ENCODE measurements around the gene LRP8.
A peak's percentile ranks its signal among the peaks of the same experiment; 100 is the strongest.

Gene LRP8

DNA sequence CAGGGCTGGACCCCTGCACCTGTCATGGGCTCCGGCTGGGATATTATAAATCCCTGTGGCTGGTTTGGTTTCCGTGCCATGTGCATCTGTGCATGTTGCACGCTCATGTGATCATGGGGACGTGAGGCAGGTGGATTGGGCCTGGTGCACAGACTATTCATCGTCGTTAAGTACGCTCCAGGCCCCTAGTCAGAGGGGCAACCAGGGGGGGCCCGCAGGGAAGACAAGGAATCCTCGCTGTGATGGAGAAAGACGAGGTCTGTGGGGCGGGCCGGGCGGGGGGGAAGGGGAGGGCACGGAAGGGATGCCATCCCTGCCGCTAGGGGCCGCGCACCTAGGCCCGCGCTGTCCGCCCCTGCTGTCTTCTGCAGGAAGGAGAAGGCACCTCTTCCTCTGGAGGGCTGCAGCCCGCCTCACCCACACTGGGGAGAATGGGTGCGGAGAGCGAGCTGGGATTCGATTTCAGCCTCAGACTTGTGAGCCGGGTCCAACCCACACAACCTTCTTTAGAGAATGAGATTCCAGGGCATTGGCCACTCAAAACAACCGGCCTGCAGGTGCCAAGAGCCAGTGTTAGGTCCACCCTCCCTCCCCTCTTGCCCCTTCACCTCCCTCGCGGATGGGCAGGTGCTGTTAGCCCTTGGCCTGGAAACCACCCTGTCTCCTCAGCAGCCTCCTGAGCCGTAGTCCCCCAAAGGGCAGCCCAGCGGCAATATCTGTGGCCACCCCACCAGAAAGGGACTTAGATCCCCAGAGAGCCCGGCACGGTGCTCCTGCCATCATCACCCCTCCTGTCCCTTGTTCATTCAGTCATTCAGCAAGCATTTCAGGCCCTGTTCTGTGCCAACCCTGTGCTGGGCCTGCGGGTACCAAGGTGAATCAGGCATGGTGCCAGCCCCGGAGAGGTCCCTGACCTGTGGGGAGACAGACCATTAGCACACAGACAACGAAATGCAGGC is 950 bp upstream of the LRP8 start:
- DNase-seq (ENCODE audit: low read depth) = no peak
- peak overlapping the region; percentile 56 for H3K4me3 ChIP-seq (ENCODE audit: low read depth, low read length)

DNA sequence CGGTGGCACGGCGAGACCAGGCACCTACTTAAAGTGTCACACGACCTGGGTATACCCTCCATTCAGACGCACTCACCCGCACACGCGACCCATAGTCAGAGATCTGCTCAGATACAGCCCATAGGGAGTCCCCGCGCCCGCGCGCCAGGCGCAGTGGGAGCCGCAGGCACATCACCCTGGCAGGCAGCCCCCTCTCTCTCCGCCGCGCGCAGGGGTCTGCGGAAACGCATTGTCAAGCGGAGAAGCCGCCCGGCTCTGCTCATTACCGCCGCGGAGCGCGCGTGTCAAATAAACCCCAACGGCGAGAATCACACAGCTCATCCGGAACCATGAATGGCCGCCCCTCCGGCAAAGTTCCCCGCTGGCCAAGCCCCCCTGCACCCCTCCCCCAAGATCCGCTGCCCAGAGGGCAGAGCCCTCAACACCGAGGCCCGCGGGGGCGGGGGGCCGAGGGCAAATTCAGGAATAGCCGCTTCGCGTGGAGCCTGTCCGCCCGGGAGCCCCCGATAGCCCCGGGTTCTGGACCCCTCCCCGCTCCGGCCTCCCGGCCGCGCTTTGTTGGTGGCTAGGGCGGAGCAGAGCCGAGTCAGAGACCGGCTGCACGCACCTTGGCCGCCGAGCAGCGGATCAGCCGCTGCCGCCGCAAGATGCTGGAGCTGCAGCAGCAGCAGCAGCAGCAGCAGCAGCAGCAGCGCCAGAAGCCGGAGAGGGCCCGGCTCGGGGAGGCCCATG is 522 bp downstream of the LRP8 start:
- peak; percentile 33 for DNase-seq (ENCODE audit: low read depth)
- H3K4me3 ChIP-seq (ENCODE audit: low read depth, low read length) = peak overlapping the region; percentile 75
- TF ChIP-seq, protein P1, sequence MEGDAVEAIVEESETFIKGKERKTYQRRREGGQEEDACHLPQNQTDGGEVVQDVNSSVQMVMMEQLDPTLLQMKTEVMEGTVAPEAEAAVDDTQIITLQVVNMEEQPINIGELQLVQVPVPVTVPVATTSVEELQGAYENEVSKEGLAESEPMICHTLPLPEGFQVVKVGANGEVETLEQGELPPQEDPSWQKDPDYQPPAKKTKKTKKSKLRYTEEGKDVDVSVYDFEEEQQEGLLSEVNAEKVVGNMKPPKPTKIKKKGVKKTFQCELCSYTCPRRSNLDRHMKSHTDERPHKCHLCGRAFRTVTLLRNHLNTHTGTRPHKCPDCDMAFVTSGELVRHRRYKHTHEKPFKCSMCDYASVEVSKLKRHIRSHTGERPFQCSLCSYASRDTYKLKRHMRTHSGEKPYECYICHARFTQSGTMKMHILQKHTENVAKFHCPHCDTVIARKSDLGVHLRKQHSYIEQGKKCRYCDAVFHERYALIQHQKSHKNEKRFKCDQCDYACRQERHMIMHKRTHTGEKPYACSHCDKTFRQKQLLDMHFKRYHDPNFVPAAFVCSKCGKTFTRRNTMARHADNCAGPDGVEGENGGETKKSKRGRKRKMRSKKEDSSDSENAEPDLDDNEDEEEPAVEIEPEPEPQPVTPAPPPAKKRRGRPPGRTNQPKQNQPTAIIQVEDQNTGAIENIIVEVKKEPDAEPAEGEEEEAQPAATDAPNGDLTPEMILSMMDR (conservative IDR thresholded peaks at IDR 0.05; ENCODE audit: low read depth, low read length) = no peak

More for the DNA sequence above, 950 bp upstream of the LRP8 start:
- TF ChIP-seq, protein P1 (conservative IDR thresholded peaks at IDR 0.05; ENCODE audit: low read depth, low read length) = peak; percentile 20

DNA sequence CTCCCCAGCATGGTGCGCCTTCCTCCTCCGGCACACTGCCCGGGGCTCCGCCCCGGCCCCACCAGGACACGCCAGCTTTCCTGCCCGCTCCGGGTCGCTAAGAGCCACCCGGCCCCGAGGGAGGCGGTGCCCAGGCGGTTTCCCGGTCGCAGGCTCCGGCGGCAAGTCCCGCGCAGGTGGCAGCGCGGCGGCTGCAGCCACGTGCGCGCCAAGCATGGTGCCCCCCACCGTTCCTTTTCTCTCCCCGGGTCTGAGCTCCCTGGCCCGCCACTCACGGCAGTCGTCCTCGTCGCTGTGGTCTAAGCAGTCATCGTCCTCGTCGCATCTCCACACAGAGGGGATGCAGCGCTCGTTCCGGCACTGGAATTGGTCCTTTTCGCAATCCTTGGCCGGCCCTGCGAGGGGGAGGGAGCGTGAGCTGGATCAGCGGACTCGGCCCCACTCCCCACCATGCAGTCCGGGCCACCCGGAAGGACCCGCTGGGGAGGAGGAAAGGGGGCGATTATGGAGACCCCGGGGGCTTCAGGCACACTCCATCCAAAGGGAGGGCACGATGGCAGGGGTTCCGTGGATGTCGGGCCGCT is 1.2 kb downstream of the LRP8 start:
- DNase-seq (ENCODE audit: low read depth) = no peak
- TF ChIP-seq, protein P1 (conservative IDR thresholded peaks at IDR 0.05; ENCODE audit: low read depth, low read length) = no peak
- H3K4me3 ChIP-seq (ENCODE audit: low read depth, low read length) = peak overlapping the region; percentile 75

DNA sequence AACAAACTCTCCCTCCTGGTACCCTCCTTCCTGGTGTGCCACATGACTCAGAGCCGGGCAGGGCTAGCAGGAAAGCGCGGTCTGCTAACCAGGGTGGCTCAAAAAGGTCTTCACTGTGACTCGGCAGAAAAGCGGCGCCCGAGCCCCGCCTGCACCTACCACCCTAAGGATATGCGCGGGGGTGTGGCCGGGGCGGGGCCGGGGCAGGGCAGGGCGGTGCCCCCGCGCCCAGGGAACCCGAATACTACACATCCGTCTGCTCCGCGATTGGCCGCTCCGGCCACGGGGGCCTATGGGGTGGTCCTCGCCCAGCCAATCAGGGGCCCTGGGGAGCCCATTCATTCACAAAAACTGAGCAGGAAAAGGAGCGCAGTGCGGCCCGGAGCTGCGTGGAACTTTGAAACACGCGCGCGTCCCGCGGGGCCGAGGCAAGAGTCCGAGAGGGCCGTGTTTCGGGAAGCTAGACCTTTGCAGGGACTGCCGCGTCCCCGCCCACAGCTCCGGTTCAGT is 1.7 kb downstream of the LRP8 start:
- TF ChIP-seq, protein P1 (conservative IDR thresholded peaks at IDR 0.05; ENCODE audit: low read depth, low read length) = no peak
- peak; percentile 89 for DNase-seq (ENCODE audit: low read depth)

DNA sequence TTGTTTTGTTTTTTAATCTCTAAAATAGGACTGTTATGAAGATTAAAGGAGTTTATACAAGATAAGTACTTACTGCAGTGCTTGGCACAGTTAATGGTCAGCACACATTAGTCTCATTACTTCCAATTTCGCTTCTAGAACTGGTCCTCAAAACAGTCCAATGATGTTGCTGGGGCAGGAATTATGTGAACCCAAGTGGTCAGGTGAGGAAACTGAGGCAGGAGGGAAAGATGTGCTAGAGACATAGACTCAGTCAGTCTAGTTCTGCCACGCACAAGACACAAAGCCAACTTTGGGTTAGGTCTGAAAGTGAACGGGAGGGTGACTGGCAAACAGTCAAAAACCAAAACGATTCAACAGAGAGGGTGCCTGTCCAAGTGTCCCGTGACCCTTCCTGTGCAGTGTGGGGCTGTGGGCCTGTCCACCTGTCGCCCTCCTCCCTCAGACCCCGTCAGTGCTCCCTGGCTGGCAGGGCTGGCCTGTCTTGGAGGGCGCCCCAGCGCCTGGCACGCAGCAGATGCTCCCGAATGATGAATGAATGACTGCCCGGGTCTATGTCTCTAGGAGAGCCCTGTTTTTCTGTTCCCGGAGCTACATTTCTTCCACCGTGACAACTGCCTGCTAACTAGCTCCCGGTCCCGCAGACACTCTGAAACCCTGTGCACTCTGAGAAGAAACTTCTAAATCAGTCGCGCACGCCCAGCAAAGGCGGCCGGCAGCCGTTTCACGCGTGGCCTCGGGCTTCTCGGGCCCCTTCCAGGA is 2.4 kb downstream of the LRP8 start:
- H3K4me3 ChIP-seq (ENCODE audit: low read depth, low read length) = peak overlapping the region; percentile 75
- TF ChIP-seq, protein P1 (conservative IDR thresholded peaks at IDR 0.05; ENCODE audit: low read depth, low read length) = no peak
- no peak for DNase-seq (ENCODE audit: low read depth)

More for the DNA sequence above, 1.7 kb downstream of the LRP8 start:
- H3K4me3 ChIP-seq (ENCODE audit: low read depth, low read length) = peak overlapping the region; percentile 75

DNA sequence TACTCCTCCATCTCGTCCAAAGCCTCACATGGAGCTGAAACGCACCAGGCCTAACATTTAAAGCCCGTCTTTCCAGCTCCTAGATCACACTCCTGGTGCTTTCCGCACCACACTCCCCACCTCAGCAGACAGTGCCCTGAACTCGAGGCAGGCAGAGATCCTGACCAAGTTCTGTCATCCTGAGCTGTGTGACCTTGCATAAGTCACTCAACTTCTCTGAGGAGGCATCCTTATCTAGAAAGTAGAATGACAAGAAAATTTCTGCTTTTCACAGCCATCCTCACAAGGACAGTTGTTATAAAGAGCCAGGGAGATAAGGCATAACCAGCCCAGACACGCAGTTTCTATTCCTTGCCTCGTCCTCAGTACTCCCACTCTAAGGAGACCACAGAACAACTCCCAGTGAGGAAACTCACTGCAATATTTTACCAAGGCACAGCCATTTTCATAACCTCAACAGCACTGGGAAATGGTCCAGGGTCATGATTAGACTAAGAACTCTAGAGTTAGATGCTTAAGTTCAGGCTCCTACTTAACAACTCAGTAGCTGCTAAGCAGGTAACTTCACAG is 3.1 kb downstream of the LRP8 start:
- H3K4me3 ChIP-seq (ENCODE audit: low read depth, low read length) = no peak overlapping the region
- peak; percentile 23 for DNase-seq (ENCODE audit: low read depth)
- TF ChIP-seq, protein P1 (conservative IDR thresholded peaks at IDR 0.05; ENCODE audit: low read depth, low read length) = no peak
